Measurements from ENCODE around the gene CDH16.
"Not testable (repeated sequence)": the region's sequence is repeated elsewhere in the genome, so short reads cannot be mapped to it uniquely, and the experiment has no call there.

Gene CDH16

DNA sequence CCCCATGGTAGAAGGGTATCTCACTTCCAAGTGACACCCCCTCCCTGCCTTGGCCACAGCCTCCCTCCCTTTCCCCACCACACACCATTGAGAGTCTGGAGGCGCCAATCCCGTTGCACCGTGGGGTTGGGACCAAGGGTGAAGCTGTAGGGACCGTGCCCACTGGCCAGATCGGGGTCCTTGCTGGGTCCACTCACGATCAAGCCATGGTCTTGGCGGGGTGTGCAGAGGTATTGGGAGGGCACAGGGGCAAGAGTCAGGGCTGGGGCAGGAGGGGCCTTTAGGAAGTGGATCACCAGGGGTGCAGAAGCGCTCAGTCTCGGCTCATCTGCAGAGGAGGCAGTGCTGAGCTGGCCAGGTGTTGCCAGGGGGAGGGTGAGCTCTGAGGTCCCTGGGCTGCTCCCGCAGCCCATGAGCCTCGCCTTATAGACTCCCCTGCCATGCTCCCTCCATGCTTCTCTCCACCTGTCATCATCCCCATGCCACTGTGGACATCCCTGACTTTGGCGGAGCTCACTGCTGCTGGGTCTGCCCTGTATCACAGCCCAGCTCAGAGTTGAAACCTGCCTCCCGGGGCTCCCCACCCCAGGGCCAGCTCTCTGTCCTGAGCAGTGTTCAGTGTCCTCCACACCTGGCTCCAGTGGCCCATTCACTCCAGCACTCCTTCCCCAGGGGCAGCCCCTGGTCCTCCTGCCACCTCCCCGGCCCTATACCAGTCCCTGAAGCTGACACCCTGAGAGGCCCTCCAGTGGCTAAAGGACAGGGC lies 8.3 kb downstream of the CDH16 start:
- no peak for DNase-seq

DNA sequence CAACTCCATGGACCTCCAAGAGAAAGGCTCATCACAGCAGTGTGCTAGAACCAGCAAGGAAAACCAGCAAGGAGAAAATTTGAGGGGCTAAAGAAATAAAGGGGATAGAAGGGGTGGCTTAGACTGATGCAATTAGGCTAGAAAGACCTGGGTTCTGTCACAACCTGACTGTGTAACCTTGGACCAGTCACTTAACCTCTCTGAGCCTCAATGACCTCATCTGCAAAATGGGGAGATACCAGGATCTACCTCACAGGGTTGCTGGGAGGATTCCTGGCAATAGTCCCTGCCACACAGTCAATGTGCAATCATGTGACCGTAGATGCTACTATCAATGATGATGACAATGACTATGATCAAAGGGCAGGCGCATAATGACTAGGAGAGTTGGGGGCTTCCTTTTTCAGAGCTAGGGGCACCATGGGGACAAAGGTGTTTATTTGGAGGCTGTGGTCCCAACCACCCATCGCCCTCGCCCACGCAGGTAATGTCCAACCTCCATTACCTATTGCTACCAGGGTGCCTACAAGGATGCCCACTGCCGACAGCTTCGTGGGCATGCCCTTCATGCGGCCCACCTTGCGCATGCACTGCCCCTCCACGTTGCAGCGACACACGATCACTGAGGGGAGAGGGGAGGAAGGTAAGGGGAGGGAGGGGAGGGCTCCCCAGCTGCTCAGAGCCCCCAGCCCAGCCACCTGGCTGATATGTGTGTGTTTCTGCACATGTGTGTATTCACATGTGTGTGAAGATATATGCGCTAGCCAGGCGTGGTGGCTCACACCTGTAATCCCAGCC lies 9.7 kb downstream of the CDH16 start:
- no peak for DNase-seq

DNA sequence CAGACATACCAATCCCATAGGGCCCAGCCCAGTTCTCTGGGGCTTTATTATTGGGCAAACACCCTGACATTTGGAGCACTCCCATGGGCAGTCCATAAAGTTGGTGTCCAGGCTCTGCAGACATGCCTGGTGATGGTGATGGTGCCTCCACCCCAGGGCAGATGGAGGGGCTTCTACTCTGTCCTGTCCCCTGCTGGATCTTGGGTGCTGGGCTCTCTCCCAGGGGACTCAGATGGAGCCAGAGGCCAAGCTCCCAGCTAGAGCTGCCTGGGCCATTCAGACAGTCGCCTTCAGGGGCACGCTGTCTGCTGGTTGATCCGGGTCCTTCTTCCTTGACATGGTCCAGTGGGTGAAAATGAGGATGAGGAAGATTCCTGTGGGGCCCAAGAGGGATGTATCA lies 10.6 kb downstream of the CDH16 start:
- no peak for DNase-seq

DNA sequence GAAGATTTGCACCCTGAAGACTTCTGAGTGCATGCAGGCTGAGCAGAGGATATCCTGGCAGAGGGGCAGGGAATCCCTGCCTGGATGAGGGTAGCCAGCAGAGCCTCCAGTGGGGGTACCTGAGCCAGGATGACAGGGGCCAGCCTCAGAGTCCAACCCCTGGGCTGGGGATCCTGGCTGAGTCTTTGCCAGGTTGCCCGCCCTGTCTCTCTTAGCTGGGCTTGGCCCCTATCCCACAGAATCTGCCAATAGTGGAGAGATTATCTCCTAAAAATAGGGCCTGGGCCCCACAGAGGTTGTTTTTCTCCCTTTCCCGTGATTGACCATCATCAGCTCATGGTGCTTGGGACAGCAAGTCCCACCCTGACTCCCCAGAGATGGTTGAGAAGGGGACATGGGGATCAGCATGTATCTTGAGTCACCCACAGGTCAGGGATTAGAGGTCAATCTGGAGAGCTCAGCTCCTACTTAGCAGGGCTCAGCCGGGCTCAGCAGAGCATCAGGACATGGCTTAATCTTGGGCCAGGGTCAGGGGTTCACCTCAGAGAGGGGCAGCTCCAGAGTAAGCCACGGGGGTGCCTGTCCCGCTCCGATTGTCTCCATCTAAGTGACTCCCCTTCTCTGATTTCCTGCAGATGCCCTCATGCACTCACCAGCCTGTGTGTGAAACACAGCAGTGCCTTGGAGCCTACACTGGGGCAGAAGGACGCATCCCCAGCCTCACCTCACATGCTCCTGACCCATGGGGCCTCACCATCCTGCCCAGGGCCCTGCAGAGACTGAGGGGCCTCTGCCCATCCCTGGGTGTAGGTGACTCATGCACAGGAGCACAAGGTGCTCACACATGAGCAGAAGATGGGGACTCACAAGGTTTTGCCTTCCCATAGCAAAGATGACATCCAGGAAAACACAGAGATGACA lies 11.5 kb downstream of the CDH16 start:
- DNase-seq, result no peak

DNA sequence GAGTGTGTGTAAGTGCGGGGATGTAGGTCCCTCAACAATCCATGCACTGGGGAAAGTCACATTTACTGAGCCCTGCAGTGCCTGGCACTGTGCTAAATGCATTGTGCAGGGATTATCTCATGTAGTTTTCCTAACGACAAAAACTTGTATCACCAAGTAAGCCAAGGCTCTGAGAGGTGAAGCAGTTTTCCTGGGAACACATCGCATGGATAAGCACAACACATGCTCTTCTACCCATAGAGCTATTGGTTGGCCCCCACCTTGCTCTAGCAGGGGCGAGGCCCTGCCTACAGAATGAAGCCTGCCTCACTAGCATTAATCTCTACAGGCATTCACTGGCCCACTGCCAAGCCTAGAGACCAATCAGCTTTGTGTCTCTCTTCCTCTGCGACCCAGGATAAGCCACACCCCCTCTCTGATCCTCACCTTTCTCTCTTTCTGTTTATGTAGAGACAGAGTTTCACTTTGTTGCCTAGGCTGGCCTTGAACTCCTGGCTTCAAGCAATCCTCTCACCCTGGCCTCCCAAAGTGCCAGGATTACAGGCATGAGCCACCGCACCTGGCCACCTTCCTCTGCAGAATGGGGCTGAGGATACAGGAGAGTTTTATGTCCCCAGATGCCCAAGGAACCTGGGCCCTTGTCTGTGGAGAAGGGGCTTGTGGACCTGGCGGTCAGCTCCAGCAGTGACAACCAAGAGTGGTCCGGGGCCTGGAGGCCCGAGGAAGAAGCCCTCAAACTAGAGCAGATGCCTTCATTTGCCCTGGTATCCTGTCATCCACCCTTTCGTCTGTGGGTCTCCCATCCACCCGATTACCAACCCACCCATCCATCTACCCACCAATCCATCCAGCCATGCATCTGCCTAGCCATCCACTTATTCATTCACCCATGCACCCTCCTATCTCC lies 12.8 kb downstream of the CDH16 start:
- DNase-seq, result peak; percentile 84

DNA sequence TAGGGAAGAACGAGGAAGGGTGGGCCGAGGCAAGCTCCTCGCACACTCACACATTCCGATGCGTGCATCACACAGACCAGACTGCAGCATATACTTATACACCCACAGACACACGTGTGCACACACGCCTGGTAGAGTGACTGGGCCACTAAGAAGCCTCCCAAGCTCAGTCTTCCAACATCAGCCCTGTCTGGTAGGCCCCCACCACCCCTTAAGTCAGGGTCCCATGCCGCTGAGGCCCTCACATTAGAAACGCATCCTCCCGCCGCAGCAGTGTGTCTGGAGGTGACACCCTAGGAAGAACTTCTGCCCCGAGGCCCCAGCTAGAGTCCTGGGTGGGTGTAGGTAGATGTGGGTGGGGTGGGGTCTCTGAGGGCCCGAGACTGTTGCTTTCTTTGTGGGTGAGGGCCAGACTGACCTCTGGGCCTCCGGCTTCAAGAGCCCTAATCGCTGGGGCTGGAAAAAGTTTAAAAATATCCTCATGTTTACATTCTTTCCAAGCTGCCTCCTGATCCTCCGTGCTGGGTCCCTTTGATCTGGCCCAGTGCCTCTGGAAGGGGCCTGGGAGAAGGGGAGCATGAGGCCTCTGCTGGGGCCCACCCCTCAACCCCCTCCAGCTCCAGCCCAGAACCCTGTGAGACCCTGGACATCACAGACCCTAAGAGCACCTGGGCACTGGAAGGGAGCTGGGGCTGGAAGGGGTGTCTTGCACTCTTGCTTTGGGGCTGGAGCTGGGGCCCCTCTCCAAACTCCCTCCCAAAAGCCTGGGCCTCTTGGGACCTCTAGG lies 13.6 kb downstream of the CDH16 start:
- DNase-seq, result no peak

DNA sequence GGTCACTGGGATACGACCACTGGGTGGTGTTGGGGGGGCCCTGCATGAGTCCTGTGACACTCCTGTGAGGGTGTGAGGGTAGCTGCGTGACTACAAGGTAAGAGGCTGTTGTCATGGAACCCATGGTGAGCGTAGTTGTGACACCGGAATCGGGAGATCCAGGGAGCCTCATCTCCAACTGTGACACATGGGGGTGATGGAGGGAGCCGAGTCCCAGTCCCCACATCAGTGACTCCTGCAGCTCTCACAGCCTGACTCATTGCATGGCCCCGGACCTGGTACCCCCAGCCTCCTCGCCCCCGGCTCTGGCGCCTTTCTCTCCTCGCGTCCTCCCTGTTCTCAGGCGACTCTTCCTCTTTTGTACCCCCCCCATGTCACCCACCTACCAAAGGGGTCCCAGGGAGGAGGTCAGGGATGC lies 14.2 kb downstream of the CDH16 start:
- no peak for DNase-seq

DNA sequence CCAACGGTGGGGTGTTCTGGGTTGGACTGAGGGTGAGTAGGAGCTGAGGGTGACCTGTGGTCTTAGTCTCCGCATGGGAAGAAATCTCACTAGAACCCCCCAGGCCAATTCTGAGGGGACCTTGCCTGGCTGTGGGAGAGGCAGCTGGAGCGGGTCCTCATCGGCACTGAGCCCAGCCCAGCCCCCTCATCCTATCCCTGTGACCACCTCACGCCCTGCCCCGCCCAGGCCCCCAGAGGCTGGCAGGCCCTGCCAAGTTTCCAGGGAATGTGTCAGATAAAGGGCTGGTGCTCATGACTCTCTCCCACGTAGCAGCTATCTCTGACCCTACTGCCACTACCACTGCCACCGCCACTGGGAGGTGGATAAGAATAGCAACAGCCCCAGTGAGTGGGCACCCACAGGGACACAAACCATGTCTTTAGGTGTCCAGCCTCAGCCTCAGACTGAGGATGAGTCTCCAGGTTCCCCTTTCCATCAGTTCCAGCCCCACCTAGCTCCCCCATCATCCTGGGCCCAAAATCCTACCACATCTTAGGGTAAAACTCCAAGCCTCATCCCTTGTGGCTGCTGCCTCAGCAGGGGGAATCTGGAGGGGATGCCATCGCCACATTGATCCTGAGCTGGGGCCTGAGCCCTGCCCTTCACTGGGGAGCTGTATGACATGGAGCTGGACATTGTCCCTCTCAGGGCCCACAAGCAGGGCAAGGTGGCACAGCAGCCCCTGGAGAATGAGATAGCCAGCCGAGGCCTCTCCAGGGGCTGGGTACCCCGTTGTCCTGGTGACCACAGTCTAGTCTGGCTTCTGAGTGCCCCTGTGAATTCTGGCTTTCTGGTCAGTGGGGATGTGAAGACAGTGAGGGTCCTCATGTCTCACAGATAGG lies 14.9 kb downstream of the CDH16 start:
- DNase-seq, result peak; percentile 28

DNA sequence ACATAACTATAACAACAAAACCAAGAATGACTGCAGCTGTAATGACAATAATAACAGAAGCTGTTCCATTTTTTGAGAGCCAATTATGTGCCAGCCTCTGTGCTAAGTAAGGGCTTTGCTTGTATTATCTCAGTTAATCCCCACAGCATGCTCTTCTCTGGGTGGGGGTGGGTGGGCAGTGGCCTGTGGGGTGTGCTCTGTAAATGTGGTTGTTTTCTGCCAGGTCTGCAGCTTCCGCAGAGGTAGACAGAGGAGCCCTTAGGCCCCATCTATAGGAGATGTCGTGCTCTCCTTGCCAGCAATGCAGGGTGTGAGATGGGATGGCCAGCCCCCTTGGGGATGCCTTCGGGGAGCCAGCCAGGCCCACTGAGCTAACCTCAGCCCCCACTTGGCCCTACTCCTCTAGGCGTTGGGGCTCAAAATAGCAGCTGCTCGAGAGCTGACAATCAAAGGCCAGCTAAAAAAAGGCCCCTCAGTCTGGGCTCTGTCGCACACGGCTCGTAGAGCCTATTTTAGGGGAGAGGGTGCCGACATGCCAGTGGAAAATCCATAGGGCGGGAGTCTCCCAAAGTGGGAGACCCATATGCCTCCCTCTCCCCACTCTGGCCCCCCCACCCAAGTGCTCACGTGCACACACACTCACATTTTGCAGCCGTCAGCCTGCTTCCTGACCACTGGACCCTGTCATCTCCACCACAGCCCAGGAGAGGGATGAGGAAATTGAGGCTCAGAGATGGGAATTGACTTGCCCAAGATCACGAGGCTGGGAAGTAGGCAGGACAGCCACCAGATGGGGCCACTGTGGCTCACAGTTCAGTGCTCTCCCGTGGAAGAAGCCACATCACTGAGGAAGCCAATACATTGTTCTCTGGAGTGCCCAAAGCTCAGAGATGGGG lies 15.8 kb downstream of the CDH16 start:
- DNase-seq, result no peak

DNA sequence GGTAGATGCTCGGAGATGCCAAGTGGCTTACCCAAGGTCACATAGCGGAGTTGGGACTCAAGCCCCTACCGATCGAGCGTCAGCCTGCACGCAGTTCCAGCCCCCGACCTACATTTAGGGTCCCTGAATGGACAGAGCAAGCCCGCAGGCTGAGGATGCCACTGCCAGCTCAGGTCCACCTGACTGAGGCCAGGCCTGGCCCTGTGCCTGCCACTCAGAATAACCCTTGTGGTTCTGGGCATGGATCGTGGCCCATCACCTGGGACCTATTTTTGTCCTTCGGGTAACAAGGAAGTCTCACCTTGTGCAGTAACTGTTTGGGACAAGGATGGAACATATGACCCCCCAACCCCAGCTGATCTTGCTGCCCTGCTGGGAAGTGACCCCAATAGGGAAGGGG lies 17.1 kb downstream of the CDH16 start:
- DNase-seq, result no peak

DNA sequence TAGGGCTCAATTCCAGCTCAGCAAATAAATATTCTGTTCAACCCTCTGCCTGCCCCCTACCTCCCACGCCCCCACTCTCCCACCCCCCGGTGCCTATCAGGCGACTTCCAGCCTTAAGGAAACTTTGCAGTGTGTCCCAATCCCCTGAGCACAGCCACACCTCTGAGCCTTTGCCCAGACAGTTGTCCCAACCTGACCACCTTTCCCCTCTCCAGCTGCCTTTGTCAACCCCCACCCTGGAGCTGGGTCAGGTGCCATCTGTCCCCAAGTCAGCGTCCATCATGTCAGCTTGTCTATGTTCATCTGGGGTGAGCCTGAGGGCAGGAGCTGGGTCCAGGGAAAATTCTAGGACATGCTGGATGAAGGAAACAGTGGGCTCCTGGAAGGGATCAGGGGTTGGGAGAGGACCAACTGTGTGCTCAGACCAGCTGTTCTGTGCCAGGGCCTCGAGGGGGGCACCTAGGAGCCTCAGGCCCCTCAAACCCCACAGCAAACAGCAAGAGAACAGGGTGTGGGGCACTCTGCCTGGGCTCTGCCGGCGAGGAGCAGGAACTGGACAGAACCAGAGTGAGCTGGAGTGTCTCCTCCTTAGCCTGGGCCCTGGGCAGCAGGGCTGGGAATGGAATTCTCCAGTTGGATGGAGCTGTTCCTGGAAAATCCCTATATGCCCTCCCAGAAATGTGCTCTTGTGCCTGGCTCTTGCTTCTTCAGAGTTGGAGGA lies 17.8 kb downstream of the CDH16 start:
- no peak for DNase-seq

DNA sequence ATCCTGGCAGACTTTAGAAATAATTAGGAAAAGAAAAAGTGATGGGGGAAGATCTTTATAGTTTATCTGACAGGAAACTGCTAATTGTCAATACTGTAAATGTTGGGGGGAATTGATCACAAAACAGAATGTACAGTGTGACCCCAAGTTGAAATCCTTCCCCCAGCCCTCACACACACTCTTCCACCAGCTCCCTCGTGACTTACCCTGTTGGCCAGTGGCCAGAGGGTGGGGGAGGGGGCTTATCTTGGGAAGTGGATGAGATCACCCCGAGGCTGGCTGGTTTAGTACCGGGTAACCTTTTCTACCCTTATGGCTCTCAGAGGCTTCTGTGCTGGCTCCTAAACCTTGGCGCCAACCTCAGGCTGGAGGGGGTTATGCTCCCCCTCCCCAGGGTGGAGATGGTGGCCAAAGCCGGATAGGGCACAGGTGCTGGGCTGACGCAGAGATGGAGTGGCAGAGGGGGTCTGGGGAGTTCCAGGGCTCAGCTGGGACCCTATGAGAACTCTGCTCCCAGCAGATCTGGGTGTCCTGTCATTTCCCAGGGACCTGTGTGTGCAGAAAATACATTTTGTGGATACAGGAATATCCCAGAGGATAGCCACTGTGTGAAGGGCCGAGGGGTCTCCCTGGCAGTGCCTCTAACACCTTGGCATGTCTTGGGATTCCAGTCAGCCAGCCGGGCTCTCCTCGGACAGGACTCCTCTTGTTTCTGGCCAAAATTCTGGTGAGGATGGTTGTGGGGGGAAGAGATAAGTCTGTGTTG lies 18.6 kb downstream of the CDH16 start:
- DNase-seq, result peak; percentile 89

DNA sequence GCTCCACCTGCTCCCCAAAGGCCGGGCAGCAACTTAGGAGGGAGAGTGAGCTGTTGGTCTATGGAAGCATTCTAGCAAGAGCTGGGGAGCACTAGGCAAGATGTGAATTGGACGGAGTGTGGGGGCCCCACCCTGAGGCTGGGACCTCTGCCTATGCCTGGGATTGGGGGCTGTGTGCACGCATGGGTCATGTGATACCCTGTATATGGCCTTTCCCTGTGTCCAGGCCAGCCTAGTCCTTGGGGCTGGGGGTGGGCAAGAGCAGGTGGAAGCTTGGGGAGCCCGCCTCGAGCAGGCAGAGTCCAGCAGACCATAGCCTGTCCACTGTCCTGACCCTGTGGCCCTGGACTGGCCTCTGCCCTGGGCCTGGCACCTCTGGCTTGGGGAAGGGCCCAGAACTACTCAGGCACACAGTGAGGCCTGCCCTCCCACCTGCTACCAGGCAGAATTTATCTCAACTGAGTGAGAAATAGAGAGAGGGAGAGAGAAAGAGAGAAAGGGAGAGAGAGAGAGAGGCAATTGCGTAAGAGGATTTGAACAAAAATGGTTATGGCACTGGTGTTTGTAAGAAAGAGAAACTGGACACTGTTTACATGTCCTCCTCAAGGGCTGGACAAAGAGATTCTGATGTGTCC lies 19.3 kb downstream of the CDH16 start:
- peak; percentile 36 for DNase-seq

DNA sequence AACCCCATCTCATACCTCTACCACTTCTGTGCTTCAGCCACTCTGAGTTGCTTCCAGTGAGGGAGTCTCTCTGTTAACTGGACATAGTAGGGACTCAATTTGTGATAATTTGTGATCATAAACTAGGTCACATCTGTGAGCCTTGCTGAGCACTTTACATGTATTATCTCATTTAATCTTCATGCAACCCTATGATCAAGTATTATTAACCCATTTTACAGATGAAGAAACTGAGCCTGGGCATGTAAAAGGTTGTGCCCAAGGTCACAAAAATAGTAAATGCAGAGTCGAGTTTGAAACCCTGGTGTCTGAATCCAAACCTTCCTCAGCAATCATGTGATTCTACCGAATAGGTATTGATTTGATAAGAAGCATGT lies 19.8 kb downstream of the CDH16 start:
- DNase-seq, result no peak

DNA sequence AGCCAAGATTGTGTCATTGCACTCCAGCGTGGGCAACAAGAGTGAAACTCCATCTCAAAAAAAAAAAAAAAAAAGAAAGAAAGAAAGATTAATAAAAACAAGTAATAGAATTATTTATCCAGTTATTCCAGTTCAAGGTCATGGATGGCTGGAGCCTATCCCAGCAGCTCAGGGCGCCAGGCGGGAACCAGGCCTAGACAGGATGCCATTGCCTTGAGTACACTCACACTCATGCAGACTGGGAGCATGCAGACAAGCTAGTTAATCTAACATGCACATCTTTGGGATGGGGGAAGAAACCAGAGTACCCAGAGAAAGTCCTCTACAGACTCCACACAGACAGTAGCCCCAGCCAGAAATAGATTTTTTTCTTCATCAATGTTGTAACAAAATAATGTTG lies 20.5 kb downstream of the CDH16 start:
- DNase-seq, result no peak

DNA sequence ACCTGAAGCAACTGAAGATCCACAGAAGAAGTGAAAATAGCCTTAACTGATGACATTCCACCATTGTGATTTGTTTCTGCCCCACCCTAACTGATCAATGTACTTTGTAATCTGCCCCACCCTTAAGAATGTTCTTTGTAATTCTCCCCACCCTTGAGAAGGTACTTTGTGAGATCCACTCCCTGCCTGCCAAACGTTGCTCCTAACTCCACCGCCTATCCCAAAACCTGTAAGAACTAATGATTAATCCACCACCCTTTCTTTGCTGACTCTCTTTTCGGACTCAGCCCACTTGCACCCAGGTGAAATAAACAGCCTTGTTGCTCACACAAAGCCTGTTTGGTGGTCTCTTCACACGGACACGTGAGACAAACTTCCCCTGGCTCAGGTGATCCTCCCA lies 22.0 kb downstream of the CDH16 start:
- DNase-seq, result not testable (repeated sequence)

DNA sequence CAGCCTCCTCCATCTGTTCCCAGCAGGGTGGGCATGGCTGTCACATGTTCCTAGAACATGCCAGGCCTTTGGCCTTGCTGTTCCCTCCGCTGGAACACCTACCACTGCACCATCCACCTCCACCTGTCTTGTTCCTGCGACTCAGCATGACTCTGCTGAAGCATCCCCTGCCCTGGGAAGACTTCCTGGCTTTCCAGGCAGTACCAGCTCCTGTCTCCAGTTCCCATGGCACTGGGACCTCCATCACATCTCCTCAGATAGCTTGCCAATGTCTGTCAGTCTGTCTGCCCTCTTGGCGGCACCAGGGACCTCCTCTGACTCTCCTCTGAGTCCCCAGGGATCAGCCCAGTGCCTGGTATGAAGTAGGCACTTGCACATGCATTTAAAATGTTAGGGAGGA lies 22.7 kb downstream of the CDH16 start:
- no peak for DNase-seq

DNA sequence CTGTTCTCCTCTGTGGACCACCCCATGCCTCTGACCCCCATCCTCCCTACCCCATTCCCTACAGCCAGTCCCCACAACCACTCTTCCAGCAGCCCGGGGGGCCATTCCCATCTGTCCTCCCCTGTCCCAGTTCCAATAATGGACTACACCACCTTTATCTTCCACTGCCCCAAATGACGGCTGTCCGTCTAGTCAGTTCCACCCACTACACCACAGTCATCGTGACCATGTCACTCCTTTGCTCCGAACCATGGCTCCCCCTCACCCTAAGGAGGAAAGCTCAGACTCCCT lies 23.1 kb downstream of the CDH16 start:
- DNase-seq, result no peak
